ENCODE measurements around the gene EVI5.
"Not testable (repeated sequence)": the region's sequence is repeated elsewhere in the genome, so short reads cannot be mapped to it uniquely, and the experiment has no call there.

Gene EVI5

GRCh38 chr1:92749024-92749634, 35.8 kb downstream of the EVI5 start:
- no peak for DNase-seq (ENCODE audit: low read depth in 2 of 2, low spot score in 1 of 2)

GRCh38 chr1:92748138-92748537, 36.8 kb downstream of the EVI5 start:
- no peak for DNase-seq (ENCODE audit: low read depth in 2 of 2, low spot score in 1 of 2)

GRCh38 chr1:92747735-92748134, 37.2 kb downstream of the EVI5 start:
- DNase-seq (ENCODE audit: low read depth in 2 of 2, low spot score in 1 of 2), result no peak

GRCh38 chr1:92746255-92746654, 38.7 kb downstream of the EVI5 start:
- not testable (repeated sequence) for DNase-seq (ENCODE audit: low read depth in 2 of 2, low spot score in 1 of 2)

GRCh38 chr1:92743221-92743620, 41.7 kb downstream of the EVI5 start:
- DNase-seq (ENCODE audit: low read depth in 2 of 2, low spot score in 1 of 2), result no peak

GRCh38 chr1:92739669-92740524, 45.0 kb downstream of the EVI5 start:
- DNase-seq (ENCODE audit: low read depth in 2 of 2, low spot score in 1 of 2), result no peak

- no peak for DNase-seq (ENCODE audit: low read depth in 2 of 2, low spot score in 1 of 2)
These were observed 48.5 kb downstream of the EVI5 start for GRCh38 chr1:92736395-92736794.

GRCh38 chr1:92730476-92730875, 54.4 kb downstream of the EVI5 start:
- no peak for DNase-seq (ENCODE audit: low read depth in 2 of 2, low spot score in 1 of 2)

- no peak for DNase-seq (ENCODE audit: low read depth in 2 of 2, low spot score in 1 of 2)
These were observed 56.2 kb downstream of the EVI5 start for GRCh38 chr1:92728697-92729096.

GRCh38 chr1:92723713-92724112, 61.2 kb downstream of the EVI5 start:
- not testable (repeated sequence) for DNase-seq (ENCODE audit: low read depth in 2 of 2, low spot score in 1 of 2)

GRCh38 chr1:92721886-92722285, 63.0 kb downstream of the EVI5 start:
- DNase-seq (ENCODE audit: low read depth in 2 of 2, low spot score in 1 of 2), result no peak

GRCh38 chr1:92721157-92721556, 63.8 kb downstream of the EVI5 start:
- not testable (repeated sequence) for DNase-seq (ENCODE audit: low read depth in 2 of 2, low spot score in 1 of 2)

GRCh38 chr1:92715476-92715951, 69.4 kb downstream of the EVI5 start:
- not testable (repeated sequence) for DNase-seq (ENCODE audit: low read depth in 2 of 2, low spot score in 1 of 2)

GRCh38 chr1:92713939-92714338, 71.0 kb downstream of the EVI5 start:
- no peak for DNase-seq (ENCODE audit: low read depth in 2 of 2, low spot score in 1 of 2)

- DNase-seq (ENCODE audit: low read depth in 2 of 2, low spot score in 1 of 2), result no peak
These were observed 73.3 kb downstream of the EVI5 start for GRCh38 chr1:92711473-92712165.

- DNase-seq (ENCODE audit: low read depth in 2 of 2, low spot score in 1 of 2), result no peak
These were observed 75.2 kb downstream of the EVI5 start for GRCh38 chr1:92709738-92710137.

- no peak for DNase-seq (ENCODE audit: low read depth in 2 of 2, low spot score in 1 of 2)
These were observed 76.4 kb downstream of the EVI5 start for GRCh38 chr1:92708368-92708950.

- DNase-seq (ENCODE audit: low read depth in 2 of 2, low spot score in 1 of 2), result no peak
These were observed 77.2 kb downstream of the EVI5 start for GRCh38 chr1:92707709-92708108.

- DNase-seq (ENCODE audit: low read depth in 2 of 2, low spot score in 1 of 2), result no peak
These were observed 77.6 kb downstream of the EVI5 start for GRCh38 chr1:92707292-92707691.

GRCh38 chr1:92705446-92705845, 79.5 kb downstream of the EVI5 start:
- DNase-seq (ENCODE audit: low read depth in 2 of 2, low spot score in 1 of 2), result no peak

GRCh38 chr1:92701147-92701546, 83.8 kb downstream of the EVI5 start:
- DNase-seq (ENCODE audit: low read depth in 2 of 2, low spot score in 1 of 2), result no peak

- no peak for DNase-seq (ENCODE audit: low read depth in 2 of 2, low spot score in 1 of 2)
These were observed 86.0 kb downstream of the EVI5 start for GRCh38 chr1:92698932-92699331.
